ENCODE measurements around the gene GALR1.

Gene GALR1

DNA sequence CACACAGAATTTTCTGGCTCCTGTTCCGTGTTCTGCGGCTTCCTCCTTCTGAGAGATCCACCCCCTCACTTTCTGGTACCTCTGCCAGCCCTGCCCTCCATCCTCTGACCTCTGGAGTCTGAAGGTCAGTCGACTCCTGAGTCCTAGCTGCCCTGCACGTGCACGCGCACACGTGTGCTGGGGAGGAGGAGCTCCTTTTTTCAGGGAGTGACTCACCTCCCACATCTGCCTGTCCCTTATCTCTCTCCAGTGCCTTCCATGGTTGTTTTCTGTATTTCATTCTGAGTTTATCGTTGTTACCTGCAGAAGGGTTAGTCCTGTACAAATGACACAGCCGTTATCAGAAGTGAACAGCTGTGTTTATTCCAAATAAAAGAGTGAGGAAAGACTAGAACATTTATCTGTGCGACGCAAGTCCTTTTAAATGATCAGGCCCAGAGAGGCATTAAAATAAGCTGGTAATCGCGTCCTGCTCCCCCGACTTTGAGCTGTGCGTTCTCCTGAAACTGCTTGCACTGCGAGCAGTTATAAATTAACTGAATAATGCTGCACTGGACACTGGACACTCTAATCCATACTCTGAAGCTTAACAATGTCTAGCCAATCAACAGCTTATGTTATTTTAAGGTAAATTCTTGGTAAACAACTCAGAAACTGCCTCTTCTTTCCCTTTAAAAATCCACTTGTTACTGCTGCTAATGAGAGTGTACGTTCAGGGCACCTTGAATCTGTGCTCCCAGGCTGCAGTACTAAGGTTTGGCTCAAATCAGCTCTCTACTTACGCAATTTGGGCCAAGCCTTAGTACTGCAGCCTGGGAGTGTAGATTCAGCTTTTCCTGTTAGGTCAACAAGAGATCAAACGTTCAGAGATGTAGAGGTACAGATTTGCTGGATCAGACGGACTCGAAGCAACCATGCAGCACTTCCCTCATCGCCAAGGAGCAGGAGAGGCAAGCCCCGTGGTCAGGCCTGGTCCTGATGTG, 72.5 kb downstream of the GALR1 start:
- no peak for DNase-seq

GRCh38 chr18:77323640-77324299, 74.1 kb downstream of the GALR1 start:
- DNase-seq, result no peak
